GM12801 (cell line): ENCODE data around the gene PRKAG2.

Source experiments
- CTCF ChIP-seq: IDR thresholded peaks from one replicate; pipeline ENCODE4 v1.5.1; 2011; ENCODE audit warnings: control low read depth; ENCODE audit not compliant: insufficient read length; ENCODE audit errors: extremely low read depth

The PRKAG2 gene

DNA sequence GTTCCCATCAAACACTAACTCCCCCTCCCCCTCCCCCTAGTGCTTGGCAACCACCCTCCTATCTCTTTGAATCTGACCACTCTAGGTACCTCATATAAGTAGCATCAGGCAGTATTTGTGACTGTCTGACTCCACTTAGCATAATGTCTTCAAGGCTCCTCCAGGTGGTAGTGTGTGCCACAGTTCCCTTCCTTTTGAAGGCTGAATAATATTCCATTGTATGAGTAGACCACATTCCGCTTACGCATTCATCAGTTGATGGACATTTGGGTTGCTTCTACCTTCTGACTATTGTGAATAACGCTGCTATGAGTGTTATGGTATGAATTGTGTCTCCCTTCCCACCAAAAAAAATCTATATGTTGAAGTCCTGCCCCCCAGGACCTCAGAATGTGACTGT, 89.6 kb downstream of the PRKAG2 start:
- TF ChIP-seq CTCF = no peak

DNA sequence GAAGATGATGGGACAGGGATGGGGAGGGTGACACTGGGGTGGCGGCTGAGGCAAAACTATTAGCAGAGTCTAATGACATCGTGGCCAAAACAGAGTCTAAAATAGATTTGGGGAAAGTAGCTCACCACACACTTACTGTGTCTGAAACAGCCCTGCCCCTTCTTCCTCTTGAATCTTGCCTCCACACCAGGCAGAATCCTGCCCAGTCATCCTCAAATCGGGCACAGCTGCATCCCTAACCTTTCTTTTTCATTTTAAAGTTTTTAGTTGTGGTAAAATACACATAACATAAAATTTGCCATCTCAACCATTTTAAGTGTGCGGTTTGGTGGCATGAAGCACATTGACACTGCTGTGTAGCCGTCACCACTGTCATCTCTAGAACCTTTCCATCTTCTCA, 90.0 kb downstream of the PRKAG2 start:
- no peak for TF ChIP-seq CTCF

DNA sequence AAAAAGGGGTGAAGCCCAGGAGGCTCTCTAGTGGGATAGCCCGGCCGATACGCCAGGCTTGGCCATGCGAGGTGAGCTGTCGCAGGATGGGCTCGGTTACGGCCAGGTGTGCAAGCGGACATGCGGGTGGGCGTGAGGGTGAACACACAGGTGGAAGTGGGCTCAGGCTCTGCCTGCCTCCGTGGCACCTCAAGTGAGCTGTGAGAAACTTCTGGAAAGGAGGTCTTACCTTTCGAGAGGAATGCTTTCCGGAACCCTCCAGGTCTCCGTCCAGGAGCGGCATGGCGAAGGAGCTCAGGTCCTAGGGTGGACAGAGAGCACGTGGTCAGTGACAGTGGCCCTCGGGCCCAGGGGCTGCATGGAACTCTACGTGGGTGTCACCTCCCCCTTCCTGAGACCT, 90.7 kb downstream of the PRKAG2 start:
- no peak for TF ChIP-seq CTCF

GRCh38 chr7:151785681-151785965, 91.3 kb downstream of the PRKAG2 start:
- TF ChIP-seq CTCF = no peak

GRCh38 chr7:151784853-151785680, 91.8 kb downstream of the PRKAG2 start:
- TF ChIP-seq CTCF = no peak

GRCh38 chr7:151783958-151784575, 92.8 kb downstream of the PRKAG2 start:
- no peak for TF ChIP-seq CTCF

GRCh38 chr7:151782598-151783448, 94.1 kb downstream of the PRKAG2 start:
- TF ChIP-seq CTCF = no peak
